ENCODE results near the gene FOXO3B.
"Not testable (repeated sequence)": the region's sequence is repeated elsewhere in the genome, so short reads cannot be mapped to it uniquely, and the experiment has no call there.

The FOXO3B gene

GRCh38 chr17:18666326-18666725, 15.8 kb downstream of the FOXO3B start:
- not testable (repeated sequence) for DNase-seq (ENCODE audit: low read depth); H3K4me3 ChIP-seq (ENCODE audit: low read depth, low read length)

GRCh38 chr17:18661924-18662624, 20.0 kb downstream of the FOXO3B start:
- not testable (repeated sequence) for DNase-seq (ENCODE audit: low read depth); H3K4me3 ChIP-seq (ENCODE audit: low read depth, low read length)

- DNase-seq (ENCODE audit: low read depth); H3K4me3 ChIP-seq (ENCODE audit: low read depth, low read length): not testable (repeated sequence)
Measured at GRCh38 chr17:18650094-18650493, 32.0 kb downstream of the FOXO3B start.

- not testable (repeated sequence) for DNase-seq (ENCODE audit: low read depth); H3K4me3 ChIP-seq (ENCODE audit: low read depth, low read length)
Measured at GRCh38 chr17:18644291-18644690, 37.8 kb downstream of the FOXO3B start, which contains the start of gene TBC1D28. Gene TBC1D28 (minus strand): TSS chr17:18644391. CDS start chr17:18641352, 3,039 bp downstream.

- not testable (repeated sequence) for H3K4me3 ChIP-seq (ENCODE audit: low read depth, low read length); DNase-seq (ENCODE audit: low read depth)
Measured at GRCh38 chr17:18643124-18643523, 39.0 kb downstream of the FOXO3B start.

GRCh38 chr17:18638357-18638756, 43.8 kb downstream of the FOXO3B start:
- DNase-seq (ENCODE audit: low read depth); H3K4me3 ChIP-seq (ENCODE audit: low read depth, low read length): not testable (repeated sequence)

GRCh38 chr17:18636237-18636636, 45.9 kb downstream of the FOXO3B start:
- H3K4me3 ChIP-seq (ENCODE audit: low read depth, low read length): not testable (repeated sequence)

GRCh38 chr17:18635773-18636172, 46.3 kb downstream of the FOXO3B start:
- DNase-seq (ENCODE audit: low read depth); H3K4me3 ChIP-seq (ENCODE audit: low read depth, low read length): not testable (repeated sequence)

More at GRCh38 chr17:18636237-18636636, 45.9 kb downstream of the FOXO3B start:
- DNase-seq (ENCODE audit: low read depth): not testable (repeated sequence)

GRCh38 chr17:18634550-18635263, 47.4 kb downstream of the FOXO3B start:
- peak overlapping the region; percentile 34 for H3K4me3 ChIP-seq (ENCODE audit: low read depth, low read length)
- DNase-seq (ENCODE audit: low read depth): not testable (repeated sequence)
